GM18909 (cell line): ENCODE data around the gene TRIM62.
A peak's percentile ranks its signal among the peaks of the same experiment; 100 is the strongest.

Experiments used
- ATAC-seq: cut with Tn5 transposase; IDR thresholded peaks from one replicate; pipeline ENCODE4 v1.9.1; 2021; ENCODE audit warnings: mild to moderate bottlenecking; ENCODE audit not compliant: unreplicated experiment, poor library complexity

Gene TRIM62

GRCh38 chr1:33180911-33181890, 642 bp downstream of the TRIM62 start:
- peak; percentile 85 for ATAC-seq

- ATAC-seq = no peak
Measured at GRCh38 chr1:33180226-33180910, 1.5 kb downstream of the TRIM62 start.

GRCh38 chr1:33178836-33179439, 2.9 kb downstream of the TRIM62 start:
- no peak for ATAC-seq

- no peak for ATAC-seq
Measured at GRCh38 chr1:33177996-33178540, 3.8 kb downstream of the TRIM62 start.

GRCh38 chr1:33176887-33177286, 5.0 kb downstream of the TRIM62 start:
- no peak for ATAC-seq

DNA sequence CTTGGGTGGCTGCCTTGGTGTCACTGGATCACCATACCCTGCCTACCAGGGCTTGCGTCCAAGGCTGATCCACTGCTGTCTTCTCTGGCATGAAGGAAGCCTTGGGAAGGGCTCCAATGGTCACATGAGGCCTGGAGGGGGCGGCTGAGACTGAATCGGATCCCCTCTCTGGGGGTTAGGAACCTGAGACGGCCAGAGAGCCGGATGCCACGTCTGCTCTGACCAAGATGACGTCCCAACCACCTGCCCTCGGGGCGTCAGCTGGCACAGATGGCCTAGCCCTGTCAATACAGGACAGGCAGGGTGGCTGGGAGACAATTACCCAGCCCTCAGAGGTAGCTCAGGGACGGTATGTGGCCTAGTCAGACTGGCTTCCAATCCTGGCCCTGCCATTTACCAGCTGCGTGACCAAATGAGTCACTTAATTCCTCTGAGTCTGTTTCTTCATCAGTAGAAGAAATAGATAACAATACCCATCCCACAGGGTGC, 5.4 kb downstream of the TRIM62 start:
- no peak for ATAC-seq

GRCh38 chr1:33175865-33176264, 6.0 kb downstream of the TRIM62 start:
- no peak for ATAC-seq

DNA sequence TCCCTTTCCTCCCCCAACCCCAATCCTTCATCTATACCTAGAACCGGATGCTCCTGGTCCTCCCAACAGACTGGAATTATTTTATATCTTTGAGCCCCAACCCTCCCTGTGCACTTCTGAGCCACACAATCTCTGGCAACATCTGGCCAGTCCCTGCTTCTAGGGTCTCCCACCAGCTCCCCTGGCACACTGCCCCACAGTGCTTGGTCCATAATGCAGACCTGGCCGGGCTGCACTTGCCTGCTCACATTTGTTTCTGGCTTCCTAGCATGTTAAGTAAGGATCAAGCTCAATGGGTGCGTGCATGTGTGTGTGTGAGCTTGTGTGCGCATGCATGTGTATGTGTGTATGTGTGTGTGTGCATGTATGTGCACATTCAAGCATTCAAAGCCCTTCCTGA, 8.8 kb downstream of the TRIM62 start:
- ATAC-seq = no peak

DNA sequence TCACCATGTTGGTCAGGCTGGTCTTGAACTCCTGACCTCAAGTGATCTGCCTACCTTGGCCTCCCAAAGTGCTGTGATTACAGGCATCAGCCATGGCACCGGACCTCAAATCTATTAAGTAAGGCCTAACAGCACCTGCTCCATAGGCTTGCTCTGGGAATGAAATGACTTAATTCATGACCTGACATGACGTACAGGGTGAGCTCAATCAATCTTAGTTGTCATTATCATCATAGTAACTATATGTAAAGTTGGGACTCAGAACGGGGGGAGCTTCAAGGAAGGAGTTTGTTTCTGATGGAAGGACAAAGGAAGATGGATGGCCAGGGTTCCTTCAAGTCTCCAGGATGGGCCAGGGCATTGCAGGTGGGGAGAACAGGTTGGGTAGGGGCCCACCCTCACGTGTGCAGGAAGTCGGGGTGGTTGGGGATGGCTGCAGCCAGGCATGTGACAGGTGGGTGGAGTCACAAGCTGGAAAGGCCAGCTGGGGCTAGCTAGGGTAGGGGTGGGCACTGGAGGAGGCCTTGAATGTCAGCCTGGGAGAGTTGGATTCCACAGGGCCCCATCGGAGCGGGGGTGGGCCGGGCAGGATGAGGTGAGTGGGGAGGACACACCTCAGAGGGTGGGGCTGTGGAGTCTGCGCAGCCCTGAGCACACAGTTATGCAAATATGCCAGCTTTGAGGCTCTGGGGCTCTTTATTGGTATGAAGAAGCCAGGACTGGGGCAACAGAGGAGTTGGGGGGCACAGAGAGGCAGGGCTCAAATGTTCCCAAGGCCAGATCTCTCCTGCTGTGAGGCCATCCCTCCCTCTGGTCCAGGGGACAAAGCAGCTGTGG, 9.6 kb downstream of the TRIM62 start:
- no peak for ATAC-seq

- ATAC-seq = no peak
Measured at GRCh38 chr1:33170351-33171274, 11.2 kb downstream of the TRIM62 start.

GRCh38 chr1:33169290-33170055, 12.4 kb downstream of the TRIM62 start:
- no peak for ATAC-seq

- no peak for ATAC-seq
Measured at GRCh38 chr1:33168556-33169289, 13.1 kb downstream of the TRIM62 start.

- ATAC-seq = no peak
Measured at GRCh38 chr1:33167650-33168447, 14.0 kb downstream of the TRIM62 start.

DNA sequence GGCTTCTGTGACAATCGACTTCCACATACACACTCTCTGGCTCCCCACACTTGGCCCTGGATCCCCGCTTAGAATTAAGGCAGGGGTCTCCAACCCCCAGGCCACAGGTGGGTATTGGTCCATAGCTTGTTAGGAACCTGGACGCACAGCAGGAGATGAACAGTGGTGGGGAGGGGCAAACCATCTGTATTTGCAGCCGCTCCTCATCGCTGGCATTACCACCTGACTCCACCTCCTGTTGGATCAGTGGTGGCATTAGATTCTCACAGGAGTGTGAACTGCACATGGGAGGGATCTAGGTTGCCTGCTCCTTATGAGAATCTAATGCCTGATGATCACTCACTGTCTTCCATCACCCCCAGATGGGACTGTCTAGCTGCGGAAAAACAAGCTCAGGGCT, 16.0 kb downstream of the TRIM62 start:
- ATAC-seq = no peak

DNA sequence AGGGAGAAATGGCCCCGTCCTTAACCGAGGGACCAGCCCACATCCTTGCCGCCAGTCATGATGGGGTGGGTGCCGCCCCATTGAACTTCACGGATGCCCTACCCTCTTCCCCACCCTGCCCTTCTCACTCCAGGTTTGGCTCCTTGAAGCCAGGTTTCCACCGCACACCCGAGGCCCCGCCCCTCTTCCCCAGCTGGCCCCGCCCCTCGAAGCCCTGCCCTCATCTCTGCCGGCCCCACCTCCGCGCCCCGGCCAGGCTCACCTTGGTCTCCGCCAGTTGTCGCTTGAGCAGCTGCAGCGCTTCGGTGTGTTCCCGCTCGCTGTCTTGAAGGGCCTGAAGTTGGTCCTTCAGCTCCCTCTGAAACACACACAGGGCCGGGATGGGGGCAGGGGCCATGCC, 16.6 kb downstream of the TRIM62 start:
- no peak for ATAC-seq
